Caco-2 (cell line): ENCODE results near the gene RAP1A. TPM values are rescaled to one million over a fixed set of nuclear protein-coding genes. Genes with fewer than 3 reads are reported as not detected.
A peak's percentile ranks its signal among the peaks of the same experiment; 100 is the strongest.

ENCODE experiments used
- BruUV-seq: library from RNA; stranded (reverse); fragments of 400-500 nt; replicated peaks from 2 replicates; lab custom pipeline; 2021; lab: Mats Ljungman, UMichigan
- CTCF ChIA-PET: fragments of 300-600 bp; sonication (Branson Sonifier 250); formaldehyde crosslinking; loops from one replicate; lab custom pipeline; 2022; ENCODE audit warnings: antibody characterized with exemption; lab: Charles Lee
- POLR2A ChIA-PET: fragments of 300-600 bp; sonication (Branson Sonifier 250); formaldehyde crosslinking; loops from one replicate; lab custom pipeline; 2022; ENCODE audit warnings: antibody characterized with exemption; lab: Charles Lee
- DNase-seq, 2 experiments: peaks; one replicate each; pipeline versions ENCODE4 v3.0.0 to v3.0.0-alpha.2; 2020 to 2022
- H3K27me3 ChIP-seq: replicated peaks from 2 replicates; pipeline ENCODE4 v1.6.0; 2011; ENCODE audit warnings: low read length; ENCODE audit not compliant: control insufficient read depth, insufficient read depth
- H3K36me3 ChIP-seq: 2 replicates; pipeline ENCODE4 v1.5.1; 2011; ENCODE audit warnings: low read length; ENCODE audit not compliant: control insufficient read depth, insufficient read depth
- H3K4me1 ChIP-seq: fragments of 250-450 bp; sonication (Bioruptor Pico); 2 replicates; pipeline ENCODE4 v1.5.1; 2020; ENCODE audit warnings: mild to moderate bottlenecking
- H3K4me3 ChIP-seq: 2 replicates; pipeline ENCODE4 v1.5.1; 2011; ENCODE audit warnings: low read depth, mild to moderate bottlenecking, control low read depth, low read length
- H3K9me3 ChIP-seq: fragments of 250-450 bp; sonication (Bioruptor Pico); 2 replicates; pipeline ENCODE4 v1.5.1; 2020; ENCODE audit warnings: mild to moderate bottlenecking, moderate library complexity
- H3K27ac Mint-ChIP-seq: one replicate; pipeline ENCODE4 v1.8.0; 2022; ENCODE audit warnings: mixed read lengths; ENCODE audit not compliant: unreplicated experiment
- H3K27me3 Mint-ChIP-seq: one replicate; pipeline ENCODE4 v1.8.0; 2022; ENCODE audit warnings: mixed read lengths; ENCODE audit not compliant: insufficient read depth, unreplicated experiment
- H3K36me3 Mint-ChIP-seq: one replicate; pipeline ENCODE4 v1.8.0; 2022; ENCODE audit warnings: mild to moderate bottlenecking, mixed read lengths; ENCODE audit not compliant: insufficient read depth, unreplicated experiment
- H3K4me1 Mint-ChIP-seq: one replicate; pipeline ENCODE4 v1.8.0; 2022; ENCODE audit warnings: low read depth, mixed read lengths; ENCODE audit not compliant: unreplicated experiment
- H3K4me3 Mint-ChIP-seq: one replicate; pipeline ENCODE4 v1.8.0; 2022; ENCODE audit warnings: mild to moderate bottlenecking, moderate library complexity, mixed read lengths; ENCODE audit not compliant: unreplicated experiment
- H3K9me3 Mint-ChIP-seq: one replicate; pipeline ENCODE4 v1.8.0; 2022; ENCODE audit warnings: mixed read lengths; ENCODE audit not compliant: unreplicated experiment
- intact Hi-C: fragments of 100-400 bp; cut with micrococcal nuclease; formaldehyde crosslinking; loops from one replicate; pipeline ENCODE4 v1.10.0; 2022; ENCODE audit not compliant: unreplicated experiment
- total RNA-seq: library from RNA; stranded (reverse); gene quantifications from 2 replicates; pipeline ENCODE4 v1.2.3, GENCODE V29; 2022
- TF ChIP-seq, protein P1 (sequence below), 2 experiments: fragments of 200-600 bp in 1 of 2; IDR thresholded peaks; 1 replicate in 1 of 2; 2 replicates in 1 of 2; pipeline versions ENCODE4 v1.5.1 to v1.8.0; 2011 to 2022; ENCODE audit warnings: antibody characterized with exemption in 1 of 2, control low read depth in 1 of 2, inconsistent platforms in 1 of 2, low read depth in 1 of 2, low read length in 1 of 2, mild to moderate bottlenecking in 1 of 2, moderate library complexity in 1 of 2; ENCODE audit not compliant: insufficient read depth in 1 of 2, severe bottlenecking in 1 of 2, unreplicated experiment in 1 of 2

Gene RAP1A
- total RNA-seq, 1 experiment from 2014 or later, result 64.1 TPM

DNA sequence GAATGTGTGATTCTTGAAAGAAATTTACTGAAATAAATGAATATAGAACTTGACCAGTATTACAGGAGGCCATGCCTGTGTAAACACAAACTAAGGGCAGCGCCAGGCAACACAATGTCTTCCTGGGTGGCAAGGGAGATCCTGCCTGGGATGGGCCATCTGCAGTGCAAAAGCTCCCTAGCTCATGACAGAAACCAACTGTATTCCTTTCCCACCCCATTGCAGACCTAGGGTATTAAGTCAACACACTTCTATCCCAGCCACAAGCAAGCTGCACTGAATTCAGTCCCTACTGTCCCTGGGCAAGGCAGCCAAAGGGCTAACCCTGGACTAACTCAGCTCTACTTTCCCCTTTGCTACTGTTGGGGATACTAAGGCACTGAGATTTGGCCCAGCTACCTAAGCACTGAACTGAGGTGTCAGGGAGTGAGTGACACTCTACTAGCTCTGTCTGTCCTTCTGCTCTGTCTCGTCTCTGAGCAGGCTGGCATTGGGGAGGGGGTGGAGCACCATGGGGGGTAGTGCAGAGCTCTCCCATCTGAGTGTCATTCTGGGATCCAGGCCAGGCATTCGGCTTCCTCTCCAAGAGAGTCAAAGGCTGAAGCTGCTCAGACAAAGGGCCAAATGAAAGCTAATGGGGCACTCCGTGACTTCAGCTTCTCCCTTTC lies 117.1 kb downstream of the RAP1A start:
- H3K4me1 ChIP-seq, result peaks cover 4% of the 10 kb centered on the region
- peaks cover 16% of the 10 kb centered on the region for H3K36me3 Mint-ChIP-seq
- peaks cover 16% of the 10 kb centered on the region for H3K4me1 Mint-ChIP-seq
- DNase-seq, result no peak
- H3K9me3 Mint-ChIP-seq, result no peaks in the 10 kb centered on the region
- no peak overlapping the region for H3K4me3 ChIP-seq
- intact Hi-C loops, result no loop called here
- H3K9me3 ChIP-seq, result no peaks in the 10 kb centered on the region
- H3K36me3 ChIP-seq, result no peaks in the 10 kb centered on the region
- TSS peak; percentile 25 for BruUV-seq
- H3K27me3 ChIP-seq, result no peaks in the 10 kb centered on the region
- ChIA-PET POLR2A (no interaction called here), CTCF (interaction anchor here (0.6 to 0.9 kb wide), 2 partner anchors 49 to 229 kb away, joined by 3 read pairs; no protein-coding TSS in a partner anchor)
- H3K27me3 Mint-ChIP-seq, result no peaks in the 10 kb centered on the region
- TF ChIP-seq, protein P1, sequence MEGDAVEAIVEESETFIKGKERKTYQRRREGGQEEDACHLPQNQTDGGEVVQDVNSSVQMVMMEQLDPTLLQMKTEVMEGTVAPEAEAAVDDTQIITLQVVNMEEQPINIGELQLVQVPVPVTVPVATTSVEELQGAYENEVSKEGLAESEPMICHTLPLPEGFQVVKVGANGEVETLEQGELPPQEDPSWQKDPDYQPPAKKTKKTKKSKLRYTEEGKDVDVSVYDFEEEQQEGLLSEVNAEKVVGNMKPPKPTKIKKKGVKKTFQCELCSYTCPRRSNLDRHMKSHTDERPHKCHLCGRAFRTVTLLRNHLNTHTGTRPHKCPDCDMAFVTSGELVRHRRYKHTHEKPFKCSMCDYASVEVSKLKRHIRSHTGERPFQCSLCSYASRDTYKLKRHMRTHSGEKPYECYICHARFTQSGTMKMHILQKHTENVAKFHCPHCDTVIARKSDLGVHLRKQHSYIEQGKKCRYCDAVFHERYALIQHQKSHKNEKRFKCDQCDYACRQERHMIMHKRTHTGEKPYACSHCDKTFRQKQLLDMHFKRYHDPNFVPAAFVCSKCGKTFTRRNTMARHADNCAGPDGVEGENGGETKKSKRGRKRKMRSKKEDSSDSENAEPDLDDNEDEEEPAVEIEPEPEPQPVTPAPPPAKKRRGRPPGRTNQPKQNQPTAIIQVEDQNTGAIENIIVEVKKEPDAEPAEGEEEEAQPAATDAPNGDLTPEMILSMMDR (IDR thresholded peaks at IDR 0.05; ENCODE audit: insufficient read depth in 1 of 2, low read depth in 1 of 2, low read length in 1 of 2, severe bottlenecking in 1 of 2, unreplicated experiment in 1 of 2), result no peak
- H3K4me3 Mint-ChIP-seq, result no peak overlapping the region
- no peak overlapping the region for H3K27ac Mint-ChIP-seq

DNA sequence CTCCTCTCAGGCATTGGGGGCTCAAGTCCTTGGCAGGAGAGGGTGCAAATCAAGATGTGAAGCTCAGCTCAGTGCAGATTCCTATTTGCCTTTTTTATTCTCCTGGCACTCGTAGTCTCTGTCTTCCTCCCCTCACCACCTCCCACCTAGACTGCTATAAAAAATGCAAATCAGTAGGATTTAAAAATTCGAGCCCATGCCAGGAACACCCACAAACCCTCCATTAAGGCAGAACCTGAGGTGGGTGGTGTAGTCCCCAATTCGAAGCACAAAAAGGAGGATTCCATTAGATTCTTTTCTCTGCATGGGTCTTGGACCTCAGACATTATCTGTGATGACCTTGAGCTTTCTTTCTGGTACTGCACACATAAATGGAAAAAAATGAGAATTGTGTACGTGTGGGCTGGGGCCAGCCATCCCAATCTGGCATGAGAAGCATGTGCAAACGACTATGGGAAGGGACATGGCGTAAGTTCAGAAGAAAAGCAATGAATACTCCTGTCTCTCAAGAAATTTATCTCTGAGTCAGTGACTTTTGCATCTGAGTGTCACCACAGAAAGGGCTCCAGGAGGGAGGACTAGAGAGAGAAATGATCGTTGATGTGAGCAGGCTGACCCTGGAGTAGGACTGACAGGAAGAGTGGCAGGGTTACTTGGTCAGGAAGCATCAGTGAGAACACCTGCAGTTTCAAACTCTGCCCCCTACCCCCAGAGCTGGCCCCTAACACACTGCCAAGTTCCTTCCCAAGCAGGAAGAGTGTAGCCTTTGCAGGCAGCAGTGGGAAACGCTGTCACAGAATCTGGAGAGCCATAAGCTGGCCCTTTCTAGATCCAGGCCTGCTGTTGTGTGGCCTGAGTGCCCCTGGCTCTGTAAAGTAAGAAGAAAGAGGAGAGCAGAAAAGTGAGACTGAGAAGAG lies 117.9 kb downstream of the RAP1A start:
- Histone ChIP-seq H3K4me3 (peak overlapping the region; percentile 56), H3K27me3 (no peaks in the 10 kb centered on the region), H3K36me3 (no peaks in the 10 kb centered on the region), H3K4me1 (peaks cover 4% of the 10 kb centered on the region), H3K9me3 (no peaks in the 10 kb centered on the region)
- Mint-ChIP-seq H3K4me3 (peak overlapping the region; percentile 79), H3K9me3 (no peaks in the 10 kb centered on the region), H3K27ac (no peak overlapping the region), H3K4me1 (peaks cover 16% of the 10 kb centered on the region), H3K27me3 (no peaks in the 10 kb centered on the region), H3K36me3 (peaks cover 16% of the 10 kb centered on the region)
- BruUV-seq, result no TSS peak
- no peak for DNase-seq
- POLR2A ChIA-PET, result no interaction called here
- CTCF ChIA-PET, result interaction anchor here (0.6 to 1.4 kb wide), 3 partner anchors 229 to 256 kb away, joined by 3 to 6 read pairs (median 3); no protein-coding TSS in a partner anchor
- intact Hi-C loops, result no loop called here
- TF ChIP-seq, protein P1 (IDR thresholded peaks at IDR 0.05; ENCODE audit: insufficient read depth in 1 of 2, low read depth in 1 of 2, low read length in 1 of 2, severe bottlenecking in 1 of 2, unreplicated experiment in 1 of 2), result peak in 1 of 2 experiments; percentile 6

DNA sequence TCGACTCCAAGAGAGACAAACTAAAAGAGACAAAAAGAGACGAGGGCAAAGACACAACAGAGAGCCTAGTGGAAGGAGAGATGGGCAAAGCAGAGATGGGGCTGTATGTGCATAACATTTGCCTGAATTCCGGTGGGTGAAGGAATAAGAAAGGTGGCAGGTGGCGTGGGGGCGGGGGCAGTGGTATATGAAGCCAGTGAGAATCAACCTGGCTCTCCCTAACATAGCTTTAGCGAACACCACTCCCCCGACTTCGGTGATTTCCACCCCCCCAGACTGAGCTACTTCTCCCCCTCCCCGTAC lies 118.5 kb downstream of the RAP1A start:
- intact Hi-C loops, result no loop called here
- DNase-seq, result no peak
- POLR2A ChIA-PET, result no interaction called here
- no peak overlapping the region for H3K27ac Mint-ChIP-seq
- no peaks in the 10 kb centered on the region for H3K36me3 ChIP-seq
- no peaks in the 10 kb centered on the region for H3K27me3 ChIP-seq
- H3K4me3 ChIP-seq, result peak overlapping the region; percentile 56
- no TSS peak for BruUV-seq
- peaks cover 16% of the 10 kb centered on the region for H3K4me1 Mint-ChIP-seq
- no peaks in the 10 kb centered on the region for H3K9me3 Mint-ChIP-seq
- no peaks in the 10 kb centered on the region for H3K9me3 ChIP-seq
- H3K4me3 Mint-ChIP-seq, result peak overlapping the region; percentile 79
- peaks cover 4% of the 10 kb centered on the region for H3K4me1 ChIP-seq
- TF ChIP-seq, protein P1 (IDR thresholded peaks at IDR 0.05; ENCODE audit: insufficient read depth in 1 of 2, low read depth in 1 of 2, low read length in 1 of 2, severe bottlenecking in 1 of 2, unreplicated experiment in 1 of 2), result no peak
- no peaks in the 10 kb centered on the region for H3K27me3 Mint-ChIP-seq
- peaks cover 16% of the 10 kb centered on the region for H3K36me3 Mint-ChIP-seq
- CTCF ChIA-PET, result interaction anchor here (0.6 to 1.4 kb wide), 3 partner anchors 63 to 256 kb away, joined by 3 to 6 read pairs (median 4); no protein-coding TSS in a partner anchor
